ENCODE measurements around the gene GREB1L. TPM values are rescaled to one million over a fixed set of nuclear protein-coding genes. Genes with fewer than 3 reads are reported as not detected.
"Not testable (repeated sequence)": the region's sequence is repeated elsewhere in the genome, so short reads cannot be mapped to it uniquely, and the experiment has no call there.

Gene GREB1L
- total RNA-seq, 4 donors from 2014 or later: 6.2 to 14.9 (median 10.4) TPM

- WGBS, 2 donors (ENCODE audit: low coverage in 1 of 2): 92% methylated on average over 6 to 7 of the region's 7 CpGs
- no peak for ATAC-seq
- Histone ChIP-seq H3K4me3 (no peak overlapping the region), H3K4me1 (no peaks in the 10 kb centered on the region), H3K27ac (no peak overlapping the region), H3K27me3 (peaks cover 18% of the 10 kb centered on the region), H3K36me3 (no peaks in the 10 kb centered on the region), H3K9me3 (no peaks in the 10 kb centered on the region)
- no peak for TF ChIP-seq CTCF (IDR thresholded peaks at IDR 0.05)
- TF ChIP-seq POLR2A (IDR thresholded peaks at IDR 0.05): no peak
- TF ChIP-seq EP300 (IDR thresholded peaks at IDR 0.05): no peak
- TF ChIP-seq POLR2AphosphoS5 (IDR thresholded peaks at IDR 0.05): no peak
Observed at GRCh38 chr18:21203126-21203525, 38.9 kb upstream of the GREB1L start.

- TF ChIP-seq POLR2AphosphoS5 (IDR thresholded peaks at IDR 0.05): no peak
- no peak for TF ChIP-seq EP300 (IDR thresholded peaks at IDR 0.05)
- TF ChIP-seq POLR2A (IDR thresholded peaks at IDR 0.05): no peak
- WGBS, 2 donors (ENCODE audit: low coverage in 1 of 2): 92 to 97% methylated on average over 4 to 11 of the region's 11 CpGs
- no peaks in the 10 kb centered on the region for H3K9me3 ChIP-seq
- H3K4me3 ChIP-seq: no peak overlapping the region
- H3K27me3 ChIP-seq: peaks cover 18% of the 10 kb centered on the region
- H3K36me3 ChIP-seq: no peaks in the 10 kb centered on the region
- ATAC-seq: no peak
- H3K4me1 ChIP-seq: no peaks in the 10 kb centered on the region
- no peak overlapping the region for H3K27ac ChIP-seq
Observed at GRCh38 chr18:21203542-21204241, 38.3 kb upstream of the GREB1L start.

GRCh38 chr18:21205695-21206094, 36.3 kb upstream of the GREB1L start:
- H3K27me3 ChIP-seq: peaks cover 14% of the 10 kb centered on the region
- no peak overlapping the region for H3K27ac ChIP-seq
- H3K4me3 ChIP-seq: no peak overlapping the region
- 56 to 59% methylated on average over 4 of the region's 4 CpGs for WGBS, 2 donors (ENCODE audit: low coverage in 1 of 2)
- no peak for ATAC-seq
- H3K9me3 ChIP-seq: no peaks in the 10 kb centered on the region
- no peaks in the 10 kb centered on the region for H3K4me1 ChIP-seq
- TF ChIP-seq POLR2AphosphoS5 (IDR thresholded peaks at IDR 0.05) (no peak), CTCF (IDR thresholded peaks at IDR 0.05) (no peak), POLR2A (IDR thresholded peaks at IDR 0.05) (no peak), EP300 (IDR thresholded peaks at IDR 0.05) (no peak)
- H3K36me3 ChIP-seq: no peaks in the 10 kb centered on the region

- no peak for ATAC-seq
- Histone ChIP-seq H3K36me3 (no peaks in the 10 kb centered on the region), H3K27ac (no peak overlapping the region), H3K4me3 (no peak overlapping the region), H3K9me3 (no peaks in the 10 kb centered on the region), H3K4me1 (no peaks in the 10 kb centered on the region), H3K27me3 (no peaks in the 10 kb centered on the region)
- 77 to 100% methylated on average over 1 of the region's 1 CpG for whole genome bisulfite sequencing, 2 donors (ENCODE audit: low coverage in 1 of 2)
- TF ChIP-seq EP300 (IDR thresholded peaks at IDR 0.05) (no peak), CTCF (IDR thresholded peaks at IDR 0.05) (no peak), POLR2A (IDR thresholded peaks at IDR 0.05) (no peak), POLR2AphosphoS5 (IDR thresholded peaks at IDR 0.05) (no peak)
Observed at GRCh38 chr18:21210278-21210677, 31.8 kb upstream of the GREB1L start.

- 37 to 40% methylated on average over 2 of the region's 2 CpGs for WGBS, 2 donors (ENCODE audit: low coverage in 1 of 2)
- no peak for ATAC-seq
Observed at GRCh38 chr18:21210784-21211183, 31.2 kb upstream of the GREB1L start.

GRCh38 chr18:21214409-21214808, 27.6 kb upstream of the GREB1L start:
- not testable (repeated sequence) for ATAC-seq, H3K36me3 ChIP-seq, H3K27me3 ChIP-seq, H3K9me3 ChIP-seq, H3K4me1 ChIP-seq, H3K27ac ChIP-seq, H3K4me3 ChIP-seq
- 87 to 90% methylated on average over 1 to 3 of the region's 5 CpGs for WGBS, 2 donors (ENCODE audit: low coverage in 1 of 2)

More at GRCh38 chr18:21210784-21211183, 31.2 kb upstream of the GREB1L start:
- no peaks in the 10 kb centered on the region for H3K9me3 ChIP-seq
- no peak overlapping the region for H3K27ac ChIP-seq
- TF ChIP-seq POLR2A (IDR thresholded peaks at IDR 0.05) (no peak), CTCF (IDR thresholded peaks at IDR 0.05) (no peak), EP300 (IDR thresholded peaks at IDR 0.05) (no peak), POLR2AphosphoS5 (IDR thresholded peaks at IDR 0.05) (no peak)
- H3K4me3 ChIP-seq: no peak overlapping the region
- no peaks in the 10 kb centered on the region for H3K36me3 ChIP-seq
- no peaks in the 10 kb centered on the region for H3K4me1 ChIP-seq
- H3K27me3 ChIP-seq: no peaks in the 10 kb centered on the region
